Fibroblast of lung (primary cell): ENCODE data around the gene CATSPERE. TPM values are rescaled to one million over a fixed set of nuclear protein-coding genes. Genes with fewer than 3 reads are reported as not detected.

Experiments
- DNase-seq, 2 donors: peaks; one replicate each; pipeline versions ENCODE4 v3.0.0 to v3.0.0-alpha.2; 2010; ENCODE audit warnings: low read depth in 2 of 2
- H2AFZ ChIP-seq: 2 replicates; pipeline ENCODE4 v1.5.1; 2012; ENCODE audit warnings: low read length, control low read depth, inconsistent platforms
- H3K27ac ChIP-seq: 2 replicates; pipeline ENCODE4 v1.5.1; 2011; ENCODE audit warnings: low read length, control low read depth; ENCODE audit not compliant: insufficient read depth
- H3K27me3 ChIP-seq: 2 replicates; pipeline ENCODE4 v1.5.1; 2011; ENCODE audit warnings: mild to moderate bottlenecking, low read length; ENCODE audit not compliant: control insufficient read depth, insufficient read depth
- H3K36me3 ChIP-seq: 2 replicates; pipeline ENCODE4 v1.5.1; 2011; ENCODE audit warnings: low read length; ENCODE audit not compliant: control insufficient read depth, insufficient read depth
- H3K4me1 ChIP-seq: 2 replicates; pipeline ENCODE4 v1.5.1; 2011; ENCODE audit warnings: low read length; ENCODE audit not compliant: control insufficient read depth, insufficient read depth; ENCODE audit errors: extremely low read depth
- H3K4me2 ChIP-seq: 2 replicates; pipeline ENCODE4 v1.5.1; 2011; ENCODE audit warnings: low read length, control low read depth; ENCODE audit not compliant: insufficient read depth; ENCODE audit errors: extremely low read depth
- H3K4me3 ChIP-seq, 4 experiments: fragments of 200-600 bp in 1 of 4; sonication (generic) in 1 of 4; replicated peaks in 1 of 4; 2 replicates each; pipeline ENCODE4 v1.5.1; 2011 to 2016; ENCODE audit warnings: low read length in 4 of 4, low read depth in 3 of 4, mild to moderate bottlenecking in 3 of 4, control low read depth in 2 of 4, inconsistent platforms in 1 of 4, mixed read lengths in 1 of 4; ENCODE audit not compliant: insufficient read depth in 1 of 4; ENCODE audit errors: control extremely low read depth in 1 of 4
- H3K79me2 ChIP-seq: 2 replicates; pipeline ENCODE4 v1.5.1; 2012; ENCODE audit warnings: mild to moderate bottlenecking, low read length, inconsistent platforms; ENCODE audit not compliant: control insufficient read depth, insufficient read depth
- H3K9ac ChIP-seq: 2 replicates; pipeline ENCODE4 v1.5.1; 2011; ENCODE audit warnings: mild to moderate bottlenecking, low read length, control low read depth; ENCODE audit not compliant: insufficient read depth
- H3K9me3 ChIP-seq: 2 replicates; pipeline ENCODE4 v1.5.1; 2012; ENCODE audit warnings: low read depth, low read length; ENCODE audit not compliant: control insufficient read depth, insufficient read depth
- H4K20me1 ChIP-seq: 2 replicates; pipeline ENCODE4 v1.5.1; 2011; ENCODE audit warnings: low read length; ENCODE audit not compliant: control insufficient read depth, insufficient read depth; ENCODE audit errors: extremely low read depth
- CTCF ChIP-seq, 2 donors: IDR thresholded peaks in 1 of 2; conservative IDR thresholded peaks in 1 of 2; 1 replicate in 1 of 2; 2 replicates in 1 of 2; pipeline ENCODE4 v1.5.1; 2011 to 2012; ENCODE audit warnings: low read length in 2 of 2, control low read depth in 1 of 2, inconsistent platforms in 1 of 2, low read depth in 1 of 2, mild to moderate bottlenecking in 1 of 2
- EZH2 ChIP-seq: IDR thresholded peaks from 2 replicates; pipeline ENCODE4 v1.5.1; 2012; ENCODE audit warnings: low read length, control low read depth, mild to moderate bottlenecking; ENCODE audit errors: missing control alignments
- polyA plus RNA-seq, 2 donors: library from polyadenylated mRNA; depleted of rRNA in 1 of 2; stranded (reverse) in 1 of 2; unstranded in 1 of 2; fragments of >200 nt; gene quantifications; 2 replicates each; pipeline ENCODE4 v1.2.1, GENCODE V29; 2011 to 2012; ENCODE audit warnings: missing spikeins in 1 of 2
- total RNA-seq: library from RNA; depleted of rRNA; stranded (reverse); fragments of >200 nt; gene quantifications from 2 replicates; pipeline ENCODE4 v1.2.1, GENCODE V29; 2014

The CATSPERE gene
- total and polyA plus RNA-seq, 2 donors (not counting 1 experiment from before 2014, with no cell fraction given): 0.59 to 0.99 TPM

DNA sequence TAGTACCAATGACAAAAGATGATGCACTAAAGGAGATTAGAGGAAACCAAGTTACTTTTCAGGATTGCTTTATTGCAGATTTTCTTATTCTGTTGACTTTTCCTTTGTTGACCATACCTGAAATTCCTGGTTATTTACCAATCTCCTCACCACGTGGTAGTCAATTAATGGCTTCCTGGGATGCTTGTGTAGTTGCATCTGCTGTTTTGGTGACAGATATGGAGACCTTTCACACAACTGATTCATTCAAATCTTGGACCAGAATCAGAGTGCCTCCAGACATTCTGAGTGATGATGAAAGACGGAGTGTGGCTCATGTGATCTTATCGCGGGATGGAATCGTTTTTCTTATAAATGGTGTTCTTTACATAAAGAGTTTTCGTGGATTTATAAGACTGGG is 91.3 kb downstream of the CATSPERE start:
- no peaks in the 10 kb centered on the region for H3K9me3 ChIP-seq
- H3K4me3 ChIP-seq: no peak overlapping the region
- no peaks in the 10 kb centered on the region for H3K36me3 ChIP-seq
- H3K4me2 ChIP-seq: no peak overlapping the region
- no peaks in the 10 kb centered on the region for H4K20me1 ChIP-seq
- no peaks in the 10 kb centered on the region for H3K27me3 ChIP-seq
- H3K79me2 ChIP-seq: no peaks in the 10 kb centered on the region
- no peaks in the 10 kb centered on the region for H3K4me1 ChIP-seq
- H3K27ac ChIP-seq: no peak overlapping the region
- no peak overlapping the region for H3K9ac ChIP-seq
- no peak overlapping the region for H2AFZ ChIP-seq
- DNase-seq: no peak
- TF ChIP-seq CTCF (conservative IDR thresholded peaks at IDR 0.05 in 1 of 2, IDR thresholded peaks at IDR 0.05 in 1 of 2; ENCODE audit: low read depth in 1 of 2, low read length in 2 of 2) (no peak), EZH2 (no peak)

DNA sequence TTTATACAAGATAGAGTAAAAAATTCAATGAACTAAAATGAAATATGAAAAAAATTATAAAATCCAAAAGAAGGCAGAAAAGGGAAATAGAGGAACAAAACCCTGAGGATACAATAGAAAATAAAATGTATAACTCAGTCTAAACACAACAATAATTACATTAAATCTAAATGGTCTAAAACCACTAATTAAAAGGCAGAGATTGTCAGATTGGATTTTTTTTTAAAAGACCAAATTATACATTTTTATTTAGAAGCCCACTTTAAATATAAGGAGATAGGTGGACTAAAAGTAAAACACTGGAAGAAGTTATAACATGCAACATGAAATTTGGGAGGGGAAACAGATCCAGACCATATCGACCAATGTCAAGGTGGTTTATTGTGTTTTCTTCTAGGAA is 95.2 kb downstream of the CATSPERE start:
- no peak overlapping the region for H3K27ac ChIP-seq
- no peak overlapping the region for H3K9ac ChIP-seq

DNA sequence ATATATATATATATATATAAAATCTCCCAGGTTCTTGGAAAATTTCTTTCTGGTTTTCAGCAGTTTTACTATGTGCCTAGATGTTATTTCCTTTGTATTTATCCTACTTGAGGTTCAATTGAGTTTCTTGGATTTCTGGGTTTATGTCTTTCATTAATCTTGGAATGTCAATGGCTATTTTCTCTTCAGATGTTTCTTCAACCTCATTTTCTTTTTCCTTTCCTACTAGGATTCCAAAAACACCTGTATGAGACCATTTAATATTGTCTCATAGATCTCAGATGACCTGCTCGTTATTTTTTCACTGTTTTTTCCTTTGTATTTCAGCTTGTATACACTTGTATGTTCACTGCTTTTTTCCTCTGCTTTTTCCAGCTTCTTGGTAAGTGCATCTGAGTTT is 96.5 kb downstream of the CATSPERE start:
- TF ChIP-seq EZH2 (no peak), CTCF (conservative IDR thresholded peaks at IDR 0.05 in 1 of 2, IDR thresholded peaks at IDR 0.05 in 1 of 2; ENCODE audit: low read depth in 1 of 2, low read length in 2 of 2) (no peak)
- H3K4me1 ChIP-seq: no peaks in the 10 kb centered on the region

More for the DNA sequence above, 95.2 kb downstream of the CATSPERE start:
- Histone ChIP-seq H2AFZ (no peak overlapping the region), H3K79me2 (no peaks in the 10 kb centered on the region), H3K27me3 (no peaks in the 10 kb centered on the region), H3K36me3 (no peaks in the 10 kb centered on the region), H3K9me3 (no peaks in the 10 kb centered on the region), H3K4me3 (no peak overlapping the region), H4K20me1 (no peaks in the 10 kb centered on the region), H3K4me2 (no peak overlapping the region), H3K4me1 (no peaks in the 10 kb centered on the region)
- DNase-seq: no peak
- TF ChIP-seq CTCF (conservative IDR thresholded peaks at IDR 0.05 in 1 of 2, IDR thresholded peaks at IDR 0.05 in 1 of 2; ENCODE audit: low read depth in 1 of 2, low read length in 2 of 2): no peak
- TF ChIP-seq EZH2: no peak

More for the DNA sequence above, 96.5 kb downstream of the CATSPERE start:
- no peak overlapping the region for H3K27ac ChIP-seq
- H2AFZ ChIP-seq: no peak overlapping the region
- H3K79me2 ChIP-seq: no peaks in the 10 kb centered on the region
- no peak for DNase-seq
- H3K36me3 ChIP-seq: no peaks in the 10 kb centered on the region
- no peaks in the 10 kb centered on the region for H3K9me3 ChIP-seq
- no peak overlapping the region for H3K9ac ChIP-seq
- H3K27me3 ChIP-seq: no peaks in the 10 kb centered on the region
- no peak overlapping the region for H3K4me3 ChIP-seq
- no peak overlapping the region for H3K4me2 ChIP-seq
- no peaks in the 10 kb centered on the region for H4K20me1 ChIP-seq
